ENCODE results near the gene MEGF10. TPM values are rescaled to one million over a fixed set of nuclear protein-coding genes. Genes with fewer than 3 reads are reported as not detected.

Gene MEGF10
- total RNA-seq, 1 experiment from 2014 or later: 0.03 TPM

GRCh38 chr5:127505905-127506304 is 215.3 kb downstream of the MEGF10 start:
- peaks cover 15% of the 10 kb centered on the region for H3K27me3 ChIP-seq (replicated peaks)
- no peak overlapping the region for H3K27ac ChIP-seq
- H3K9me3 ChIP-seq (replicated peaks): no peaks in the 10 kb centered on the region
- H3K36me3 ChIP-seq: no peaks in the 10 kb centered on the region
- no peak for DNase-seq (ENCODE audit: low read depth in 1 of 2, low spot score in 2 of 2)
- H3K4me1 ChIP-seq (replicated peaks): no peaks in the 10 kb centered on the region
- H3K4me3 ChIP-seq: no peak overlapping the region

GRCh38 chr5:127506616-127507015 is 216.0 kb downstream of the MEGF10 start:
- DNase-seq (ENCODE audit: low read depth in 1 of 2, low spot score in 2 of 2): no peak
- Histone ChIP-seq H3K4me3 (no peak overlapping the region), H3K36me3 (no peaks in the 10 kb centered on the region), H3K27me3 (replicated peaks) (peaks cover 11% of the 10 kb centered on the region), H3K4me1 (replicated peaks) (no peaks in the 10 kb centered on the region), H3K27ac (no peak overlapping the region), H3K9me3 (replicated peaks) (no peaks in the 10 kb centered on the region)

GRCh38 chr5:127508644-127509373 is 218.2 kb downstream of the MEGF10 start:
- peaks cover 17% of the 10 kb centered on the region for H3K27me3 ChIP-seq (replicated peaks)
- no peak overlapping the region for H3K4me3 ChIP-seq
- no peaks in the 10 kb centered on the region for H3K9me3 ChIP-seq (replicated peaks)
- no peaks in the 10 kb centered on the region for H3K4me1 ChIP-seq (replicated peaks)
- H3K36me3 ChIP-seq: no peaks in the 10 kb centered on the region
- DNase-seq (ENCODE audit: low read depth in 1 of 2, low spot score in 2 of 2): no peak
- no peak overlapping the region for H3K27ac ChIP-seq

Other genes with a start within 250 kb of the MEGF10 start
- gene C5orf63, start 217.3 kb upstream of the MEGF10 start, total RNA-seq (2014; rRNA removed; shearing (Covaris generic)): 0.03 and 1.9 TPM in 2 replicates
- gene PRRC1, start 226.8 kb downstream of the MEGF10 start, total RNA-seq (2014; rRNA removed; shearing (Covaris generic)): 63.3 and 73.9 TPM in 2 replicates

Data from SJSA1 (cell line).